Measurements from ENCODE around the gene CCDC142. TPM values are rescaled to one million over a fixed set of nuclear protein-coding genes. Genes with fewer than 3 reads are reported as not detected.

The CCDC142 gene
- total and polyA plus RNA-seq, 10 of the 15 experiments (the other 5 are each of a cell fraction or from before 2014, with no cell fraction given), result 0.93 to 16.9 (median 9.0) TPM

DNA sequence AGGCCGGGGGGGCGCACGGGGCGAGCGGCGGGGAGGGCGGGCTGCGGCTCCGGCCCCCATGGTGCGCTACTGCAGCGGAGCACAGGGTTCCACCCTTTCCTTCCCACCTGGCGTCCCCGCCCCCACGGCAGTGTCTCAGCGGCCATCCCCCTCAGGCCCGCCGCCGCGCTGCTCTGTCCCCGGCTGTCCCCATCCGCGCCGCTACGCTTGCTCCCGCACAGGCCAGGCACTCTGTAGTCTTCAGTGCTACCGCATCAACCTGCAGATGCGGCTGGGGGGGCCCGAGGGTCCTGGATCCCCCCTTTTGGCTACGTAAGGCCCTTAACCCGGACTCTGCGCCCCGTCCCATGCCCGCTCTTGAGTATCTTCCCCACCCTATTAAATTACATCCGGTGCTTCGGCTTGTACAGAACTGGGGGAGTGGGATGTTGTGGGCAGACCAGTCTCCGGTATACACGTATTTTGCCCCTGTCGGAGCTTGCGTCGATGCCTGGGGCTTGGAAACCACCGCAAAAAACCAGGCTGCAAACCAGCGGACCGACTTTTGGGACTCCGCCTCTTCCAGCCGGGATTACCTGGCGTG is 25.2 kb downstream of the CCDC142 start (continued):
- TF ChIP-seq, protein P1, sequence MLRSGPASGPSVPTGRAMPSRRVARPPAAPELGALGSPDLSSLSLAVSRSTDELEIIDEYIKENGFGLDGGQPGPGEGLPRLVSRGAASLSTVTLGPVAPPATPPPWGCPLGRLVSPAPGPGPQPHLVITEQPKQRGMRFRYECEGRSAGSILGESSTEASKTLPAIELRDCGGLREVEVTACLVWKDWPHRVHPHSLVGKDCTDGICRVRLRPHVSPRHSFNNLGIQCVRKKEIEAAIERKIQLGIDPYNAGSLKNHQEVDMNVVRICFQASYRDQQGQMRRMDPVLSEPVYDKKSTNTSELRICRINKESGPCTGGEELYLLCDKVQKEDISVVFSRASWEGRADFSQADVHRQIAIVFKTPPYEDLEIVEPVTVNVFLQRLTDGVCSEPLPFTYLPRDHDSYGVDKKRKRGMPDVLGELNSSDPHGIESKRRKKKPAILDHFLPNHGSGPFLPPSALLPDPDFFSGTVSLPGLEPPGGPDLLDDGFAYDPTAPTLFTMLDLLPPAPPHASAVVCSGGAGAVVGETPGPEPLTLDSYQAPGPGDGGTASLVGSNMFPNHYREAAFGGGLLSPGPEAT (IDR thresholded peaks at IDR 0.05; ENCODE audit: low read depth), result peak; percentile 88
- TF ChIP-seq, protein P2, sequence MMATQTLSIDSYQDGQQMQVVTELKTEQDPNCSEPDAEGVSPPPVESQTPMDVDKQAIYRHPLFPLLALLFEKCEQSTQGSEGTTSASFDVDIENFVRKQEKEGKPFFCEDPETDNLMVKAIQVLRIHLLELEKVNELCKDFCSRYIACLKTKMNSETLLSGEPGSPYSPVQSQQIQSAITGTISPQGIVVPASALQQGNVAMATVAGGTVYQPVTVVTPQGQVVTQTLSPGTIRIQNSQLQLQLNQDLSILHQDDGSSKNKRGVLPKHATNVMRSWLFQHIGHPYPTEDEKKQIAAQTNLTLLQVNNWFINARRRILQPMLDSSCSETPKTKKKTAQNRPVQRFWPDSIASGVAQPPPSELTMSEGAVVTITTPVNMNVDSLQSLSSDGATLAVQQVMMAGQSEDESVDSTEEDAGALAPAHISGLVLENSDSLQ (IDR thresholded peaks at IDR 0.05), result no peak
- TF ChIP-seq BHLHE40 (IDR thresholded peaks at IDR 0.05; ENCODE audit: borderline replicate concordance in 1 of 2, low read depth in 2 of 2, low read length in 1 of 2) (peak; percentile 13 to 16; a peak in 1 of 4 replicates), EP300 (IDR thresholded peaks at IDR 0.05; ENCODE audit: borderline replicate concordance in 1 of 2, control insufficient read depth in 1 of 2, low read depth in 2 of 2, low read length in 2 of 2) (0 out of 4 replicates have a peak, but pooled peaks of 1 of the 2 experiments have one; percentile 27), IKZF2 (IDR thresholded peaks at IDR 0.05) (peak; percentile 91 to 96), CREM (IDR thresholded peaks at IDR 0.05; ENCODE audit: low read depth) (no peak; the same call in 1 of the 2 replicates), SMARCA5 (IDR thresholded peaks at IDR 0.05) (peak; percentile 88; the same call in 1 of the 2 replicates), POLR2AphosphoS2 (IDR thresholded peaks at IDR 0.05; ENCODE audit: low read depth, low read length) (no peak), CBX5 (IDR thresholded peaks at IDR 0.05; ENCODE audit: low read depth) (0 out of 2 replicates have a peak, but pooled peaks have one; percentile 18), CBFB (IDR thresholded peaks at IDR 0.05; ENCODE audit: low read depth) (peak; percentile 52; the same call in 1 of the 2 replicates), TCF12 (IDR thresholded peaks at IDR 0.05; ENCODE audit: low read depth, low read length) (peak; percentile 86), ZNF217 (IDR thresholded peaks at IDR 0.05) (peak; percentile 21; the same call in 1 of the 2 replicates), ZNF274 (IDR thresholded peaks at IDR 0.05; ENCODE audit: insufficient read depth, insufficient read length) (no peak), RELA (IDR thresholded peaks at IDR 0.05; ENCODE audit: borderline replicate concordance, partially characterized antibody) (peak; percentile 56), NFIC (IDR thresholded peaks at IDR 0.05; ENCODE audit: low read depth, low read length) (no peak), ZSCAN29 (IDR thresholded peaks at IDR 0.05) (peak; percentile 49; the same call in 1 of the 2 replicates), ESRRA (IDR thresholded peaks at IDR 0.05; ENCODE audit: low read length) (no peak), MYC (IDR thresholded peaks at IDR 0.05; ENCODE audit: insufficient read depth, insufficient read length, insufficient replicate concordance, low read length, severe bottlenecking) (no peak), POU2F2 (IDR thresholded peaks at IDR 0.05; ENCODE audit: borderline replicate concordance, low read depth, low read length) (peak; percentile 52; the same call in 1 of the 3 replicates)
- TF ChIP-seq, protein P3, sequence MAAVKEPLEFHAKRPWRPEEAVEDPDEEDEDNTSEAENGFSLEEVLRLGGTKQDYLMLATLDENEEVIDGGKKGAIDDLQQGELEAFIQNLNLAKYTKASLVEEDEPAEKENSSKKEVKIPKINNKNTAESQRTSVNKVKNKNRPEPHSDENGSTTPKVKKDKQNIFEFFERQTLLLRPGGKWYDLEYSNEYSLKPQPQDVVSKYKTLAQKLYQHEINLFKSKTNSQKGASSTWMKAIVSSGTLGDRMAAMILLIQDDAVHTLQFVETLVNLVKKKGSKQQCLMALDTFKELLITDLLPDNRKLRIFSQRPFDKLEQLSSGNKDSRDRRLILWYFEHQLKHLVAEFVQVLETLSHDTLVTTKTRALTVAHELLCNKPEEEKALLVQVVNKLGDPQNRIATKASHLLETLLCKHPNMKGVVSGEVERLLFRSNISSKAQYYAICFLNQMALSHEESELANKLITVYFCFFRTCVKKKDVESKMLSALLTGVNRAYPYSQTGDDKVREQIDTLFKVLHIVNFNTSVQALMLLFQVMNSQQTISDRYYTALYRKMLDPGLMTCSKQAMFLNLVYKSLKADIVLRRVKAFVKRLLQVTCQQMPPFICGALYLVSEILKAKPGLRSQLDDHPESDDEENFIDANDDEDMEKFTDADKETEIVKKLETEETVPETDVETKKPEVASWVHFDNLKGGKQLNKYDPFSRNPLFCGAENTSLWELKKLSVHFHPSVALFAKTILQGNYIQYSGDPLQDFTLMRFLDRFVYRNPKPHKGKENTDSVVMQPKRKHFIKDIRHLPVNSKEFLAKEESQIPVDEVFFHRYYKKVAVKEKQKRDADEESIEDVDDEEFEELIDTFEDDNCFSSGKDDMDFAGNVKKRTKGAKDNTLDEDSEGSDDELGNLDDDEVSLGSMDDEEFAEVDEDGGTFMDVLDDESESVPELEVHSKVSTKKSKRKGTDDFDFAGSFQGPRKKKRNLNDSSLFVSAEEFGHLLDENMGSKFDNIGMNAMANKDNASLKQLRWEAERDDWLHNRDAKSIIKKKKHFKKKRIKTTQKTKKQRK (IDR thresholded peaks at IDR 0.05; ENCODE audit: low read depth, low read length), result no peak
- TF ChIP-seq, protein P4, sequence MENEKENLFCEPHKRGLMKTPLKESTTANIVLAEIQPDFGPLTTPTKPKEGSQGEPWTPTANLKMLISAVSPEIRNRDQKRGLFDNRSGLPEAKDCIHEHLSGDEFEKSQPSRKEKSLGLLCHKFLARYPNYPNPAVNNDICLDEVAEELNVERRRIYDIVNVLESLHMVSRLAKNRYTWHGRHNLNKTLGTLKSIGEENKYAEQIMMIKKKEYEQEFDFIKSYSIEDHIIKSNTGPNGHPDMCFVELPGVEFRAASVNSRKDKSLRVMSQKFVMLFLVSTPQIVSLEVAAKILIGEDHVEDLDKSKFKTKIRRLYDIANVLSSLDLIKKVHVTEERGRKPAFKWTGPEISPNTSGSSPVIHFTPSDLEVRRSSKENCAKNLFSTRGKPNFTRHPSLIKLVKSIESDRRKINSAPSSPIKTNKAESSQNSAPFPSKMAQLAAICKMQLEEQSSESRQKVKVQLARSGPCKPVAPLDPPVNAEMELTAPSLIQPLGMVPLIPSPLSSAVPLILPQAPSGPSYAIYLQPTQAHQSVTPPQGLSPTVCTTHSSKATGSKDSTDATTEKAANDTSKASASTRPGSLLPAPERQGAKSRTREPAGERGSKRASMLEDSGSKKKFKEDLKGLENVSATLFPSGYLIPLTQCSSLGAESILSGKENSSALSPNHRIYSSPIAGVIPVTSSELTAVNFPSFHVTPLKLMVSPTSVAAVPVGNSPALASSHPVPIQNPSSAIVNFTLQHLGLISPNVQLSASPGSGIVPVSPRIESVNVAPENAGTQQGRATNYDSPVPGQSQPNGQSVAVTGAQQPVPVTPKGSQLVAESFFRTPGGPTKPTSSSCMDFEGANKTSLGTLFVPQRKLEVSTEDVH (IDR thresholded peaks at IDR 0.05; ENCODE audit: low read depth, partially characterized antibody), result peak; percentile 56

Data from GM12878 (cell line).